ENCODE results near the gene GMNC.

GMNC gene

DNA sequence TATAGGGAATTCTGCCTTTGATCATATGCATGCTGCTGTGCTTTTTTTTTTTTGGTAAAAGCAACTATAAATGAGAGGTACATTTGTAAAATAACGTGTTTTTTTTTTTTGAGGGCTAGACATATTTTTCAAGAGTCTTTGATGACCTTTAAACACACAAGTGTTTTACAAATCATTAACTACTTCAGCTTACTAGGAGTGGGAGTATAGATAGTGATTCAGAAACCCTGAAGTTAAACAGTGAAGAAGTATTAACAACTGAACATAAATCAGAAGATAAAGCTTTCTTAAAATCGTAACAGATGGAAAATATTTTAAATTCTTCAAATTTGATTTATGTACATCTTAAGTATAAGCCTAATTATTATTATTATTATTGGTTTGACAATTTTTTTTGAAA, 2.9 kb upstream of the GMNC start:
- Mint-ChIP-seq H3K4me3 (no peak overlapping the region), H3K27ac (no peak overlapping the region), H3K36me3 (ENCODE audit: low read depth) (no peaks in the 10 kb centered on the region), H3K4me1 (ENCODE audit: low read depth) (peaks cover 3% of the 10 kb centered on the region), H3K27me3 (ENCODE audit: low read depth) (peaks cover 43% of the 10 kb centered on the region), H3K9me3 (no peaks in the 10 kb centered on the region)

GRCh38 chr3:190864002-190864401, 1.5 kb upstream of the GMNC start:
- peaks cover 52% of the 10 kb centered on the region for H3K27me3 Mint-ChIP-seq (ENCODE audit: low read depth)
- H3K4me1 Mint-ChIP-seq (ENCODE audit: low read depth), result peaks cover 3% of the 10 kb centered on the region
- no peaks in the 10 kb centered on the region for H3K9me3 Mint-ChIP-seq
- no peak overlapping the region for H3K27ac Mint-ChIP-seq
- no peaks in the 10 kb centered on the region for H3K36me3 Mint-ChIP-seq (ENCODE audit: low read depth)
- no peak overlapping the region for H3K4me3 Mint-ChIP-seq

DNA sequence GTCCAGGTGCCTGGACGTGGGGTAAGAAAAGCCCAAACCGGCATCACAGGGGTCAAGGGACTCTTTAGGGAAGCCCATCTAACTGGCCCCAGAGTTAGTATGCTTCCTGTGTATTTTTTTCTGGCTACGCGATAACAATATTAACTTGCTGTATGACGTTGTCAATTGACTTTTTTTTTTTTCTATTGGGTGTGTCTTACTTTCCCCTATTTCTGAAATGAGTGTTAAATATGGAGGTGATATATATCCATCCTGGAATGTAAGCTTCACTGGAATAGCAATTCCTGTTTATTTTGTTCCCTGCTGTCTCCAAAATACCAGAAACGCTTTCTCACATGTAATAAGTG, 598 bp upstream of the GMNC start:
- peaks cover 3% of the 10 kb centered on the region for H3K4me1 Mint-ChIP-seq (ENCODE audit: low read depth)
- H3K4me3 Mint-ChIP-seq, result peak overlapping the region; percentile 37
- H3K27ac Mint-ChIP-seq, result no peak overlapping the region
- peaks cover 52% of the 10 kb centered on the region for H3K27me3 Mint-ChIP-seq (ENCODE audit: low read depth)
- H3K36me3 Mint-ChIP-seq (ENCODE audit: low read depth), result no peaks in the 10 kb centered on the region
- no peaks in the 10 kb centered on the region for H3K9me3 Mint-ChIP-seq

- H3K27ac Mint-ChIP-seq, result no peak overlapping the region
- no peaks in the 10 kb centered on the region for H3K36me3 Mint-ChIP-seq (ENCODE audit: low read depth)
- no peaks in the 10 kb centered on the region for H3K9me3 Mint-ChIP-seq
- peaks cover 3% of the 10 kb centered on the region for H3K4me1 Mint-ChIP-seq (ENCODE audit: low read depth)
- no peak overlapping the region for H3K4me3 Mint-ChIP-seq
- peaks cover 52% of the 10 kb centered on the region for H3K27me3 Mint-ChIP-seq (ENCODE audit: low read depth)
These were observed 2.0 kb downstream of the GMNC start for GRCh38 chr3:190860521-190860920.

DNA sequence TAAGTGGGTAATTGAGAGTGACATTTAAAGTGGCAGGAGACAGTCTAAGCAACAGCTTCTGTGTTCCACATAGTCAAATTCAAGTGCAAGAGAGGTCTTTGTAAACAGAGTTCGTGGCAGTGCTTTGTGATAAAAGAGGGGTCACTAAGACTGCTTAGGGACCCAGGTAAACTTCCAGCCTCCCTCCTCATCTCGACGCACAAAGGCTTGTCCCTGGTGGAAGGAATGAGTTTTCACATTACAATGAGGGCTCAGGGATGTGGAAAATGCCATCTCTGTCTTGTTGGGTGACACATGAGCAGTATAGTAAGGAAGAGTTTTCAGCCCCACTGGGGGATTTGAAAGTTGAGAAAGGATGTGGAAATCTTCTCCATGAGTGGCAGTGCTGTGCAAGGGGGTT, 7.3 kb downstream of the GMNC start:
- H3K36me3 Mint-ChIP-seq (ENCODE audit: low read depth), result no peaks in the 10 kb centered on the region
- H3K4me3 Mint-ChIP-seq, result no peak overlapping the region
- no peaks in the 10 kb centered on the region for H3K4me1 Mint-ChIP-seq (ENCODE audit: low read depth)
- no peaks in the 10 kb centered on the region for H3K9me3 Mint-ChIP-seq
- H3K27ac Mint-ChIP-seq, result no peak overlapping the region
- peaks cover 7% of the 10 kb centered on the region for H3K27me3 Mint-ChIP-seq (ENCODE audit: low read depth)

DNA sequence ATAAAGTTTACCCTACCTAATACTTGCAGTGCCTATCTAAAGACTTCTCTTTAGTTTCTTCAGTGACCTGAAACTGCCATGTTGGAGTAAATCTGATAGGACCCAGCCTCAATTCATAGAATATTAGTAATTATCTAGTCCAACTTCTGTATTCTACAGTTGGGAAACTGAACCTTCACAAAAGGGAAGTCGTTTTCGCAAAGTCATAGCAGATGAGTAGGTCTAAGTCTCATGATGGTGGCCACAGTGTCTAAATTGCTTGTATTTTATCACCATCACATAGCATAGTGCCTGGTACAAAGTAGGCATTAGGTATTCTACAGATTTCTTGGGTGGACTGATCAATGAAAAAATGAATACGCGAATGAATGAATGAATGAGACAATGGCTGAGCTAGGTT, 8.4 kb downstream of the GMNC start:
- Mint-ChIP-seq H3K27me3 (ENCODE audit: low read depth) (no peaks in the 10 kb centered on the region), H3K36me3 (ENCODE audit: low read depth) (no peaks in the 10 kb centered on the region), H3K4me3 (no peak overlapping the region), H3K9me3 (no peaks in the 10 kb centered on the region), H3K4me1 (ENCODE audit: low read depth) (no peaks in the 10 kb centered on the region), H3K27ac (no peak overlapping the region)

- Mint-ChIP-seq H3K4me1 (ENCODE audit: low read depth) (no peaks in the 10 kb centered on the region), H3K27me3 (ENCODE audit: low read depth) (no peaks in the 10 kb centered on the region), H3K4me3 (no peak overlapping the region), H3K36me3 (ENCODE audit: low read depth) (no peaks in the 10 kb centered on the region), H3K27ac (no peak overlapping the region), H3K9me3 (no peaks in the 10 kb centered on the region)
These were observed 9.0 kb downstream of the GMNC start for GRCh38 chr3:190853464-190853863.

DNA sequence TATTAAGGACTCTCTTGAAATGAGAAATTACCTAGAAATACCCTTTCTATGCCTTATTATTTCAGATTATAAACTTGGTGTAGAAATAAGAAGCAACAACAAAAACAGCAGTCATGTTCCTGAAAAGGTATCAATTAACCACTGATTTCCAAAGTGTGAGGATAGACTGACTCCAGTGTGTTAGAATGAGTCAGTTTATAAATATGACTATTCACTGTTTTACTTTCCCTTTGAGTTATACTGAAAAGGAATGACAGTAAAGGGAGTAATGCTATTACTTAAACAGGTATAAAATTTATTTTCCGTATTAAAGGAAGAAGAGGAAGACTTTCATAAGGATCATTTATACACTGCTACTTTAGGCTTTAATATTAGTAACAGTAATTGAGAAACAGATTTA, 12.9 kb downstream of the GMNC start:
- Mint-ChIP-seq H3K4me3 (no peak overlapping the region), H3K36me3 (ENCODE audit: low read depth) (no peaks in the 10 kb centered on the region), H3K27me3 (ENCODE audit: low read depth) (no peaks in the 10 kb centered on the region), H3K4me1 (ENCODE audit: low read depth) (no peaks in the 10 kb centered on the region), H3K27ac (no peak overlapping the region), H3K9me3 (no peaks in the 10 kb centered on the region)

DNA sequence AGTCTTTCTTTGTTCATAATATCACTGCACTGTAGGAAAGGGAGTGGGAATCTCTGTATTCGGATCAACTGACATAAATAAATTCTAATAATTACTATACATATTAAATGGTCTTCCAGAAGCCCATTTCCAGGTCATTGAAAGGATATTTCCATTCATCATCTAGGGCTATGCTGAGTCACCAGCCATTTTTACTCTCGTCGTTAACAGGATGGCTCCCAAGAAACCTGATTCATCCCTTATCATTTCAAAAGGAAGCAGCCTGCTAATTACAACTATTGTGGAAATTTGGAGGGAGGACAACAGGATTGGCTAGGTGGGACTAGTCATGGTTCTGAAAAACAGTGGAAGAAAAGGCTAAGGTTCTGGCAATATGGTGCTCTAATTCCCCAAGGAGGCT, 13.6 kb downstream of the GMNC start:
- Mint-ChIP-seq H3K9me3 (no peaks in the 10 kb centered on the region), H3K4me1 (ENCODE audit: low read depth) (no peaks in the 10 kb centered on the region), H3K36me3 (ENCODE audit: low read depth) (no peaks in the 10 kb centered on the region), H3K4me3 (no peak overlapping the region), H3K27me3 (ENCODE audit: low read depth) (no peaks in the 10 kb centered on the region), H3K27ac (no peak overlapping the region)

- Mint-ChIP-seq H3K27ac (no peak overlapping the region), H3K9me3 (no peaks in the 10 kb centered on the region), H3K4me3 (no peak overlapping the region), H3K27me3 (ENCODE audit: low read depth) (no peaks in the 10 kb centered on the region), H3K36me3 (ENCODE audit: low read depth) (no peaks in the 10 kb centered on the region), H3K4me1 (ENCODE audit: low read depth) (no peaks in the 10 kb centered on the region)
These were observed 15.1 kb downstream of the GMNC start for GRCh38 chr3:190847436-190847835.

DNA sequence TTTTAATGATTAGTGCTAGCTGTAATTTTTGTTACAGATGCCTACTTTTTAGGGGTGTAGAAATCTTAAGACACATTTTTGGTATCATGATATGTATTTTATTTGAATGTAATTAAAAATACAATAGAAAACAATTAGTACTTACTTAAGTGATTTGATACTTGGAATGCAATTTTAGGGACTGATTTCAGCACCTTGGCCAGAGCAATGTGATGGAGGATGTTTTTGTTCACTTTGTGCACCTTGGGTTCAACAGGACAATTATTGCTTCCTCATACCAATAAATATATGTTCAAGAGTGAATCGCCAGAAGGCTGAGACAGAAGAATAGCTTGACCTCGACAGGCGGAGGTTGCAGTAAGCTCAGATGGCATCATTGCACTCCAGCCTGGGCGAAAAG, 22.3 kb downstream of the GMNC start:
- Mint-ChIP-seq H3K4me3 (no peak overlapping the region), H3K36me3 (ENCODE audit: low read depth) (no peaks in the 10 kb centered on the region), H3K9me3 (no peaks in the 10 kb centered on the region), H3K27me3 (ENCODE audit: low read depth) (no peaks in the 10 kb centered on the region), H3K4me1 (ENCODE audit: low read depth) (no peaks in the 10 kb centered on the region), H3K27ac (no peak overlapping the region)

GRCh38 chr3:190831225-190831624, 31.3 kb downstream of the GMNC start:
- Mint-ChIP-seq H3K4me1 (ENCODE audit: low read depth) (no peaks in the 10 kb centered on the region), H3K9me3 (peaks cover 3% of the 10 kb centered on the region)

GRCh38 chr3:190830031-190830430, 32.5 kb downstream of the GMNC start:
- no peaks in the 10 kb centered on the region for H3K4me1 Mint-ChIP-seq (ENCODE audit: low read depth)
- H3K4me3 Mint-ChIP-seq, result no peak overlapping the region
- H3K27me3 Mint-ChIP-seq (ENCODE audit: low read depth), result no peaks in the 10 kb centered on the region
- H3K27ac Mint-ChIP-seq, result no peak overlapping the region
- H3K9me3 Mint-ChIP-seq, result peaks cover 3% of the 10 kb centered on the region
- H3K36me3 Mint-ChIP-seq (ENCODE audit: low read depth), result no peaks in the 10 kb centered on the region

More at GRCh38 chr3:190831225-190831624, 31.3 kb downstream of the GMNC start:
- Mint-ChIP-seq H3K27me3 (ENCODE audit: low read depth) (no peaks in the 10 kb centered on the region), H3K4me3 (no peak overlapping the region), H3K36me3 (ENCODE audit: low read depth) (no peaks in the 10 kb centered on the region), H3K27ac (no peak overlapping the region)

DNA sequence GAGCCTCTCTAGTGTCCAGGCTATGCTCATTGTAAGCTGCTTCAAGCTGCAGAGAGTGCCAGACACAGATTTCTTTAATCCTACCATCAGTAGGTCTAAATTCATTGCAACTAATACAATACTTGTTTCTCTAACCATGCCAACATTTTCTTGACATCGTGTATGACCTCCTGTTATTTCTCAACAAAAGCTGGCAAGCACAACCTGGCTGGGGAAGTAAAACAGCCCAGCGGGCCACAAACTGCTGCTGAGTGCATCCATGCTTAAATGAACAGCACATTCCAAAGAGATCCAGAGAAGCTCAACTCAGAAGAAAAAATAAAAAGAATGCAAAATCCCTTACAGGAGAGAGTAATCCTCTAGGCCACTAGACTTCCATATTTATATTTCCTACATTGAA, 36.5 kb downstream of the GMNC start:
- Mint-ChIP-seq H3K4me3 (no peak overlapping the region), H3K36me3 (ENCODE audit: low read depth) (no peaks in the 10 kb centered on the region), H3K9me3 (no peaks in the 10 kb centered on the region), H3K4me1 (ENCODE audit: low read depth) (no peaks in the 10 kb centered on the region), H3K27ac (no peak overlapping the region), H3K27me3 (ENCODE audit: low read depth) (no peaks in the 10 kb centered on the region)

DNA sequence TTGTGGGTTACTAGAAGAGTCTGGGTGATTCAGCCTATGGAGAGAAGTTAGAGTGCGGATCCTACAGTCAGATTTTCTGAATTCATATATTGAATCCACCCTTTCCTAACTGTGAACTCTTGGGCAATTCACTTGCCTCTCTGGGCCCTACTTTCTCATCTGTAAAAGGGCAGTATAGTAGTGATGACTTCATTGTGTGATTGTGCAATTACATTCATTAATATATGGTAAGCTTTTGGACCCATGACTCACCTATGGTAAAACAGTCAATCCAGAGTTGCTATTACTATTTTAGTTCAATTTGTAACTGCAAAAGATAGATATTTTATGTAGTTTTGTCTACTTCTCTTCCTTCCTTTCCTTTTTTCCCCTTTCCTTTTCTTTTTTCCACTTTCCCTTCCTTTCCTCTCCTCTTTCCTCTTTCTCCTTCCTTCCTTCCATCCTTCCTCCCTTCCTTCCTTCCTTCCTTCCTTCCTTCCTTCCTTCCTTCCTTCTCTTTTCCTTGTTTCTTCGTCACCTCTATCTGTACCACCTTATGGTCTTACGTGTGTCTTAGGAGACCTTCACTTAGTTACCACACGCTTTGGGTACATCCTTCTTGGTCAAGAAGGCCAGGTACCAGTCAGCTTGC, 37.0 kb downstream of the GMNC start:
- Mint-ChIP-seq H3K27ac (no peak overlapping the region), H3K27me3 (ENCODE audit: low read depth) (no peaks in the 10 kb centered on the region), H3K36me3 (ENCODE audit: low read depth) (no peaks in the 10 kb centered on the region), H3K4me3 (no peak overlapping the region), H3K9me3 (no peaks in the 10 kb centered on the region), H3K4me1 (ENCODE audit: low read depth) (no peaks in the 10 kb centered on the region)

Data from T-helper 1 cell treated with Interleukin-12 subunit alpha and Interleukin-12 subunit beta and Interleukin-4 antibody, amounts not matched to agents 30 μg/mL and 1 μg/mL, for 36 hours (primary cell).